ENCODE results near the gene RBSN.

Gene RBSN

GRCh38 chr3:15083252-15083651, 15.7 kb downstream of the RBSN start:
- H3K4me1 ChIP-seq (ENCODE audit: control insufficient read depth, insufficient read depth, low read length), result no peaks in the 10 kb centered on the region
- peaks cover 8% of the 10 kb centered on the region; the same call in 1 of the 2 replicates for H3K36me3 ChIP-seq (ENCODE audit: control insufficient read depth, insufficient read depth, low read length)
- no peak for DNase-seq (ENCODE audit: low read depth, low spot score)
- H3K27me3 ChIP-seq (ENCODE audit: control insufficient read depth, insufficient read depth, low read length), result no peaks in the 10 kb centered on the region
- no CpG with 5 or more reads among the region's 1 CpG for WGBS (ENCODE audit: insufficient coverage, insufficient read length)
- H3K4me3 ChIP-seq (ENCODE audit: low read length), result no peak overlapping the region
- no peak overlapping the region for H3K27ac ChIP-seq (ENCODE audit: low read length)
- no peaks in the 10 kb centered on the region for H3K9me3 ChIP-seq (ENCODE audit: control insufficient read depth, insufficient read depth, low read length)

GRCh38 chr3:15081960-15082664, 16.8 kb downstream of the RBSN start:
- DNase-seq (ENCODE audit: low read depth, low spot score), result no peak
- H3K4me1 ChIP-seq (ENCODE audit: control insufficient read depth, insufficient read depth, low read length), result no peaks in the 10 kb centered on the region
- peaks cover 8% of the 10 kb centered on the region; the same call in 1 of the 2 replicates for H3K36me3 ChIP-seq (ENCODE audit: control insufficient read depth, insufficient read depth, low read length)
- no peaks in the 10 kb centered on the region for H3K27me3 ChIP-seq (ENCODE audit: control insufficient read depth, insufficient read depth, low read length)
- H3K4me3 ChIP-seq (ENCODE audit: low read length), result no peak overlapping the region
- WGBS (ENCODE audit: insufficient coverage, insufficient read length), result no CpG with 5 or more reads among the region's 13 CpGs
- no peaks in the 10 kb centered on the region for H3K9me3 ChIP-seq (ENCODE audit: control insufficient read depth, insufficient read depth, low read length)
- no peak overlapping the region for H3K27ac ChIP-seq (ENCODE audit: low read length)

GRCh38 chr3:15079091-15079490, 19.9 kb downstream of the RBSN start:
- Histone ChIP-seq H3K36me3 (ENCODE audit: control insufficient read depth, insufficient read depth, low read length) (peaks cover 12% of the 10 kb centered on the region), H3K4me3 (ENCODE audit: low read length) (no peak overlapping the region), H3K9me3 (ENCODE audit: control insufficient read depth, insufficient read depth, low read length) (no peaks in the 10 kb centered on the region), H3K4me1 (ENCODE audit: control insufficient read depth, insufficient read depth, low read length) (no peaks in the 10 kb centered on the region), H3K27ac (ENCODE audit: low read length) (no peak overlapping the region), H3K27me3 (ENCODE audit: control insufficient read depth, insufficient read depth, low read length) (no peaks in the 10 kb centered on the region)
- WGBS (ENCODE audit: insufficient coverage, insufficient read length), result no CpG with 5 or more reads among the region's 3 CpGs
- DNase-seq (ENCODE audit: low read depth, low spot score), result no peak

GRCh38 chr3:15074500-15074899, 24.4 kb downstream of the RBSN start:
- no peak overlapping the region for H3K27ac ChIP-seq (ENCODE audit: low read length)
- DNase-seq (ENCODE audit: low read depth, low spot score), result no peak
- no peaks in the 10 kb centered on the region for H3K4me1 ChIP-seq (ENCODE audit: control insufficient read depth, insufficient read depth, low read length)
- no peaks in the 10 kb centered on the region for H3K9me3 ChIP-seq (ENCODE audit: control insufficient read depth, insufficient read depth, low read length)
- WGBS (ENCODE audit: insufficient coverage, insufficient read length), result no CpG with 5 or more reads among the region's 19 CpGs
- H3K36me3 ChIP-seq (ENCODE audit: control insufficient read depth, insufficient read depth, low read length), result peaks cover 19% of the 10 kb centered on the region
- H3K27me3 ChIP-seq (ENCODE audit: control insufficient read depth, insufficient read depth, low read length), result no peaks in the 10 kb centered on the region
- no peak overlapping the region for H3K4me3 ChIP-seq (ENCODE audit: low read length)

GRCh38 chr3:15071699-15072098, 27.2 kb downstream of the RBSN start:
- Histone ChIP-seq H3K27ac (ENCODE audit: low read length) (no peak overlapping the region), H3K36me3 (ENCODE audit: control insufficient read depth, insufficient read depth, low read length) (peaks cover 19% of the 10 kb centered on the region), H3K27me3 (ENCODE audit: control insufficient read depth, insufficient read depth, low read length) (no peaks in the 10 kb centered on the region), H3K4me1 (ENCODE audit: control insufficient read depth, insufficient read depth, low read length) (no peaks in the 10 kb centered on the region), H3K4me3 (ENCODE audit: low read length) (no peak overlapping the region), H3K9me3 (ENCODE audit: control insufficient read depth, insufficient read depth, low read length) (no peaks in the 10 kb centered on the region)
- no peak for DNase-seq (ENCODE audit: low read depth, low spot score)
- WGBS (ENCODE audit: insufficient coverage, insufficient read length), result no CpG with 5 or more reads among the region's 2 CpGs

GRCh38 chr3:15069441-15069840, 29.5 kb downstream of the RBSN start:
- WGBS (ENCODE audit: insufficient coverage, insufficient read length), result no CpG with 5 or more reads among the region's 1 CpG
- no peak overlapping the region for H3K4me3 ChIP-seq (ENCODE audit: low read length)
- DNase-seq (ENCODE audit: low read depth, low spot score), result no peak

GRCh38 chr3:15066467-15066866, 32.5 kb downstream of the RBSN start:
- H3K4me1 ChIP-seq (ENCODE audit: control insufficient read depth, insufficient read depth, low read length), result no peaks in the 10 kb centered on the region; the same call in 1 of the 2 replicates
- H3K27me3 ChIP-seq (ENCODE audit: control insufficient read depth, insufficient read depth, low read length), result no peaks in the 10 kb centered on the region
- no peaks in the 10 kb centered on the region for H3K36me3 ChIP-seq (ENCODE audit: control insufficient read depth, insufficient read depth, low read length)
- no peak overlapping the region for H3K4me3 ChIP-seq (ENCODE audit: low read length)
- DNase-seq (ENCODE audit: low read depth, low spot score), result no peak
- H3K9me3 ChIP-seq (ENCODE audit: control insufficient read depth, insufficient read depth, low read length), result no peaks in the 10 kb centered on the region
- no CpG with 5 or more reads among the region's 3 CpGs for WGBS (ENCODE audit: insufficient coverage, insufficient read length)
- H3K27ac ChIP-seq (ENCODE audit: low read length), result no peak overlapping the region

More at GRCh38 chr3:15069441-15069840, 29.5 kb downstream of the RBSN start:
- H3K4me1 ChIP-seq (ENCODE audit: control insufficient read depth, insufficient read depth, low read length), result no peaks in the 10 kb centered on the region
- H3K36me3 ChIP-seq (ENCODE audit: control insufficient read depth, insufficient read depth, low read length), result peaks cover 10% of the 10 kb centered on the region
- H3K27ac ChIP-seq (ENCODE audit: low read length), result no peak overlapping the region
- no peaks in the 10 kb centered on the region for H3K9me3 ChIP-seq (ENCODE audit: control insufficient read depth, insufficient read depth, low read length)
- H3K27me3 ChIP-seq (ENCODE audit: control insufficient read depth, insufficient read depth, low read length), result no peaks in the 10 kb centered on the region

- no peak for DNase-seq (ENCODE audit: low read depth, low spot score)
- Histone ChIP-seq H3K27ac (ENCODE audit: low read length) (no peak overlapping the region), H3K4me3 (ENCODE audit: low read length) (peak overlapping the region; percentile 59; the same call in 1 of the 2 replicates), H3K36me3 (ENCODE audit: control insufficient read depth, insufficient read depth, low read length) (no peaks in the 10 kb centered on the region), H3K9me3 (ENCODE audit: control insufficient read depth, insufficient read depth, low read length) (no peaks in the 10 kb centered on the region), H3K27me3 (ENCODE audit: control insufficient read depth, insufficient read depth, low read length) (no peaks in the 10 kb centered on the region), H3K4me1 (ENCODE audit: control insufficient read depth, insufficient read depth, low read length) (no peaks in the 10 kb centered on the region; the same call in 1 of the 2 replicates)
- WGBS (ENCODE audit: insufficient coverage, insufficient read length), result no CpG with 5 or more reads among the region's 16 CpGs
Observed at GRCh38 chr3:15065550-15066007, 33.4 kb downstream of the RBSN start.

GRCh38 chr3:15064835-15065549, 34.0 kb downstream of the RBSN start, which contains the start of gene MRPS25:
MRPS25 (minus strand) TSS chr3:15065315; CDS start chr3:15065194, 121 bp downstream.
- H3K27ac ChIP-seq (ENCODE audit: low read length), result no peak within 1 kb of the TSS

GRCh38 chr3:15064299-15064834, 34.6 kb downstream of the RBSN start:
- DNase-seq (ENCODE audit: low read depth, low spot score), result no peak
- H3K9me3 ChIP-seq (ENCODE audit: control insufficient read depth, insufficient read depth, low read length), result no peaks in the 10 kb centered on the region
- no peaks in the 10 kb centered on the region for H3K36me3 ChIP-seq (ENCODE audit: control insufficient read depth, insufficient read depth, low read length)
- WGBS (ENCODE audit: insufficient coverage, insufficient read length), result no CpG with 5 or more reads among the region's 25 CpGs
- no peak overlapping the region for H3K27ac ChIP-seq (ENCODE audit: low read length)
- H3K4me1 ChIP-seq (ENCODE audit: control insufficient read depth, insufficient read depth, low read length), result no peaks in the 10 kb centered on the region; the same call in 1 of the 2 replicates
- peak overlapping the region; percentile 59 for H3K4me3 ChIP-seq (ENCODE audit: low read length)
- no peaks in the 10 kb centered on the region for H3K27me3 ChIP-seq (ENCODE audit: control insufficient read depth, insufficient read depth, low read length)

More at GRCh38 chr3:15064835-15065549, 34.0 kb downstream of the RBSN start, which contains the start of gene MRPS25:
- H3K27me3 ChIP-seq (ENCODE audit: control insufficient read depth, insufficient read depth, low read length), result no peaks in the 10 kb centered on the region
- WGBS (ENCODE audit: insufficient coverage, insufficient read length), result no CpG with 5 or more reads among the region's 69 CpGs
- DNase-seq (ENCODE audit: low read depth, low spot score), result peak; percentile 60
- no peaks in the 10 kb centered on the region for H3K9me3 ChIP-seq (ENCODE audit: control insufficient read depth, insufficient read depth, low read length)
- H3K4me1 ChIP-seq (ENCODE audit: control insufficient read depth, insufficient read depth, low read length), result no peaks in the 10 kb centered on the region; the same call in 1 of the 2 replicates
- peak within 1 kb of the TSS; percentile 59 for H3K4me3 ChIP-seq (ENCODE audit: low read length)
- H3K36me3 ChIP-seq (ENCODE audit: control insufficient read depth, insufficient read depth, low read length), result no peaks in the 10 kb centered on the region
